HepG2 (cell line): ENCODE data around the gene NIP7. TPM values are rescaled to one million over a fixed set of nuclear protein-coding genes. Genes with fewer than 3 reads are reported as not detected.

ENCODE experiments used
- AGO2 ChIP-seq: fragments of 200-400 bp; formaldehyde crosslinking; optimal IDR thresholded peaks from 2 replicates; pipeline ENCODE3; 2017; ENCODE audit warnings: mild to moderate bottlenecking, low read depth, low read length, moderate library complexity
- CREM ChIP-seq, 2 experiments: sonication (generic) in 1 of 2; formaldehyde crosslinking in 1 of 2; IDR thresholded peaks; 2 replicates each; pipeline versions ENCODE4 v1.4.0 to v1.6.1; 2016 to 2020; ENCODE audit warnings: antibody characterized with exemption in 1 of 2, mild to moderate bottlenecking in 1 of 2, missing genetic modification reagents in 1 of 2
- ELF3 ChIP-seq: IDR thresholded peaks from 2 replicates; pipeline ENCODE4 v1.6.1; 2016; ENCODE audit warnings: missing genetic modification reagents, missing compliant biosample characterization
- FOXO4 ChIP-seq: sonication (generic); formaldehyde crosslinking; conservative IDR thresholded peaks from 2 replicates; pipeline ENCODE4 v1.8.1; 2023; ENCODE audit warnings: missing genetic modification reagents
- IRF9 ChIP-seq: sonication (generic); formaldehyde crosslinking; IDR thresholded peaks from 2 replicates; pipeline ENCODE4 v1.8.0; 2022; ENCODE audit warnings: missing genetic modification reagents, mild to moderate bottlenecking, borderline replicate concordance
- RBM22 ChIP-seq: fragments of 200-400 bp; formaldehyde crosslinking; optimal IDR thresholded peaks from 2 replicates; pipeline ENCODE3; 2017; ENCODE audit warnings: mild to moderate bottlenecking, low read length, moderate library complexity
- YEATS4 ChIP-seq: sonication (generic); formaldehyde crosslinking; IDR thresholded peaks from 2 replicates; pipeline ENCODE4 v1.4.0; 2020; ENCODE audit warnings: missing genetic modification reagents, borderline replicate concordance
- ZKSCAN8 ChIP-seq: IDR thresholded peaks from 2 replicates; pipeline ENCODE4 v1.6.1; 2016; ENCODE audit warnings: borderline replicate concordance, missing genetic modification reagents, missing compliant biosample characterization
- ZNF280D ChIP-seq: sonication (generic); formaldehyde crosslinking; IDR thresholded peaks from 2 replicates; pipeline ENCODE4 v1.5.1; 2020; ENCODE audit warnings: mild to moderate bottlenecking, missing genetic modification reagents
- ZNF510 ChIP-seq: sonication (generic); formaldehyde crosslinking; IDR thresholded peaks from 2 replicates; pipeline ENCODE4 v1.4.0; 2020; ENCODE audit warnings: low read depth, mild to moderate bottlenecking, missing genetic modification reagents
- ZNF609 ChIP-seq: sonication (generic); formaldehyde crosslinking; IDR thresholded peaks from 2 replicates; pipeline ENCODE4 v1.4.0; 2020; ENCODE audit warnings: mild to moderate bottlenecking, missing genetic modification reagents, borderline replicate concordance
- polyA plus RNA-seq, 8 experiments: library from polyadenylated mRNA; depleted of rRNA in 3 of 8; stranded (reverse) in 7 of 8; unstranded in 1 of 8; fragments of >200 nt; fragmentation: Illumina TruSeq in 4 of 8; extraction: Trizol in 4 of 8; gene quantifications; 2 replicates each; pipeline versions ENCODE4 v1.2.1 to v1.2.3, GENCODE V29; 2011 to 2016; ENCODE audit warnings: low read depth in 4 of 8, missing spikeins in 1 of 8, mixed read lengths in 1 of 8; ENCODE audit not compliant: insufficient read depth in 1 of 8
- total RNA-seq, 5 experiments: library from RNA; depleted of rRNA; stranded (reverse); fragments of >200 nt; fragmentation: Illumina TruSeq; extraction: Trizol; gene quantifications; 2 replicates each; pipeline ENCODE4 v1.2.3, GENCODE V29; 2016; ENCODE audit warnings: low read depth in 1 of 5

The NIP7 gene
- total and polyA plus RNA-seq, 2 of the 13 experiments (the other 11 are each of a cell fraction or from before 2014, with no cell fraction given): 15.3 to 114 TPM

GRCh38 chr16:69329369-69330285, 9.9 kb upstream of the NIP7 start (continued):
- TF ChIP-seq YEATS4 (CRISPR knock-in tag) (no peak), ELF3 (CRISPR knock-in tag) (no peak), AGO2 (peak; percentile 87), CREM (IDR thresholded peaks at IDR 0.05) (no peak), CREM (CRISPR knock-in tag; IDR thresholded peaks at IDR 0.05) (no peak), ZKSCAN8 (CRISPR knock-in tag) (no peak), FOXO4 (CRISPR knock-in tag) (0 out of 2 replicates have a peak, but pooled peaks have one; percentile 97), ZNF609 (CRISPR knock-in tag) (0 out of 2 replicates have a peak, but pooled peaks have one; percentile 12), ZNF280D (peak; percentile 22; the same call in 1 of the 2 replicates), RBM22 (peak; percentile 21), ZNF510 (CRISPR knock-in tag) (0 out of 2 replicates have a peak, but pooled peaks have one; percentile 78), IRF9 (CRISPR knock-in tag) (no peak)
